HEK293 (cell line): Measurements from ENCODE around the gene DAND5.

Source experiments
- BCL11A ChIP-seq: fragments of 450-650 bp; formaldehyde crosslinking; IDR thresholded peaks from 2 replicates; pipeline ENCODE4 v1.5.1; 2016; ENCODE audit warnings: low read depth, missing biosample characterization, missing genetic modification characterization
- HOXA7 ChIP-seq: sonication (generic); formaldehyde crosslinking; IDR thresholded peaks from 2 replicates; pipeline ENCODE4 v1.8.1; 2022; ENCODE audit warnings: missing genetic modification reagents, borderline replicate concordance
- KLF7 ChIP-seq: fragments of 450-650 bp; formaldehyde crosslinking; IDR thresholded peaks from 2 replicates; pipeline ENCODE4 v1.5.1; 2016; ENCODE audit warnings: missing biosample characterization, missing genetic modification characterization, borderline replicate concordance
- SP7 ChIP-seq: fragments of 450-650 bp; formaldehyde crosslinking; IDR thresholded peaks from 2 replicates; pipeline ENCODE4 v1.5.1; 2016; ENCODE audit warnings: missing biosample characterization, missing genetic modification characterization
- ZBTB1 ChIP-seq: fragments of 450-650 bp; formaldehyde crosslinking; IDR thresholded peaks from 2 replicates; pipeline ENCODE4 v1.5.1; 2016; ENCODE audit warnings: missing biosample characterization, missing genetic modification characterization
- ZBTB7A ChIP-seq: fragments of 450-650 bp; formaldehyde crosslinking; IDR thresholded peaks from 2 replicates; pipeline ENCODE4 v1.5.1; 2016; ENCODE audit warnings: low read depth, missing biosample characterization, missing genetic modification characterization
- ZNF114 ChIP-seq: fragments of 450-650 bp; formaldehyde crosslinking; IDR thresholded peaks from 2 replicates; pipeline ENCODE4 v1.5.0; 2017; ENCODE audit warnings: missing biosample characterization, missing genetic modification characterization
- ZNF146 ChIP-seq: fragments of 450-650 bp; formaldehyde crosslinking; IDR thresholded peaks from 2 replicates; pipeline ENCODE4 v1.5.1; 2016; ENCODE audit warnings: missing biosample characterization, missing genetic modification characterization
- ZNF175 ChIP-seq: fragments of 450-650 bp; formaldehyde crosslinking; IDR thresholded peaks from 2 replicates; pipeline ENCODE4 v1.5.1; 2016; ENCODE audit warnings: missing biosample characterization, missing genetic modification characterization
- ZNF2 ChIP-seq: fragments of 450-650 bp; formaldehyde crosslinking; IDR thresholded peaks from 2 replicates; pipeline ENCODE4 v1.5.1; 2016; ENCODE audit warnings: missing biosample characterization, missing genetic modification characterization
- ZNF302 ChIP-seq: fragments of 450-650 bp; formaldehyde crosslinking; IDR thresholded peaks from 2 replicates; pipeline ENCODE4 v1.5.1; 2016; ENCODE audit warnings: missing biosample characterization, missing genetic modification characterization, low read depth
- ZNF335 ChIP-seq: fragments of 450-650 bp; formaldehyde crosslinking; conservative IDR thresholded peaks from 2 replicates; pipeline ENCODE4 v1.5.1; 2016; ENCODE audit warnings: missing biosample characterization, missing genetic modification characterization
- ZNF426 ChIP-seq: fragments of 450-650 bp; formaldehyde crosslinking; IDR thresholded peaks from 2 replicates; pipeline ENCODE4 v1.5.1; 2017; ENCODE audit warnings: missing biosample characterization, missing genetic modification characterization, mild to moderate bottlenecking, inconsistent platforms, moderate library complexity
- ZNF433 ChIP-seq: fragments of 450-650 bp; formaldehyde crosslinking; IDR thresholded peaks from 2 replicates; pipeline ENCODE4 v1.5.1; 2016; ENCODE audit warnings: missing biosample characterization, missing genetic modification characterization, low read depth
- ZNF626 ChIP-seq: fragments of 450-650 bp; sonication (Bioruptor Pico); formaldehyde crosslinking; IDR thresholded peaks from 2 replicates; pipeline ENCODE4 v1.5.1; 2018; ENCODE audit warnings: missing biosample characterization, missing genetic modification characterization, inconsistent platforms
- ZNF768 ChIP-seq: fragments of 450-650 bp; formaldehyde crosslinking; IDR thresholded peaks from 2 replicates; pipeline ENCODE4 v1.5.1; 2018; ENCODE audit warnings: missing biosample characterization, mild to moderate bottlenecking, missing genetic modification characterization
- ZNF843 ChIP-seq: fragments of 450-650 bp; formaldehyde crosslinking; IDR thresholded peaks from 2 replicates; pipeline ENCODE4 v1.5.1; 2016; ENCODE audit warnings: missing biosample characterization, missing genetic modification characterization
- TF ChIP-seq, protein P1 (sequence below): fragments of 450-650 bp; formaldehyde crosslinking; IDR thresholded peaks from 2 replicates; pipeline ENCODE4 v1.5.1; 2017; ENCODE audit warnings: missing biosample characterization, missing genetic modification characterization
- TF ChIP-seq, protein P2 (sequence below): fragments of 450-650 bp; formaldehyde crosslinking; conservative IDR thresholded peaks from 2 replicates; pipeline ENCODE4 v1.5.1; 2016; ENCODE audit warnings: low read depth, missing biosample characterization, missing genetic modification characterization
- TF ChIP-seq, protein P3 (sequence below): fragments of 450-650 bp; formaldehyde crosslinking; IDR thresholded peaks from 2 replicates; pipeline ENCODE4 v1.5.1; 2016; ENCODE audit warnings: missing biosample characterization, missing genetic modification characterization
- TF ChIP-seq, protein P4 (sequence below): fragments of 450-650 bp; IDR thresholded peaks from 2 replicates; pipeline ENCODE4 v1.5.1; 2018; ENCODE audit warnings: missing biosample characterization, mild to moderate bottlenecking, missing genetic modification characterization

DAND5 gene

DNA sequence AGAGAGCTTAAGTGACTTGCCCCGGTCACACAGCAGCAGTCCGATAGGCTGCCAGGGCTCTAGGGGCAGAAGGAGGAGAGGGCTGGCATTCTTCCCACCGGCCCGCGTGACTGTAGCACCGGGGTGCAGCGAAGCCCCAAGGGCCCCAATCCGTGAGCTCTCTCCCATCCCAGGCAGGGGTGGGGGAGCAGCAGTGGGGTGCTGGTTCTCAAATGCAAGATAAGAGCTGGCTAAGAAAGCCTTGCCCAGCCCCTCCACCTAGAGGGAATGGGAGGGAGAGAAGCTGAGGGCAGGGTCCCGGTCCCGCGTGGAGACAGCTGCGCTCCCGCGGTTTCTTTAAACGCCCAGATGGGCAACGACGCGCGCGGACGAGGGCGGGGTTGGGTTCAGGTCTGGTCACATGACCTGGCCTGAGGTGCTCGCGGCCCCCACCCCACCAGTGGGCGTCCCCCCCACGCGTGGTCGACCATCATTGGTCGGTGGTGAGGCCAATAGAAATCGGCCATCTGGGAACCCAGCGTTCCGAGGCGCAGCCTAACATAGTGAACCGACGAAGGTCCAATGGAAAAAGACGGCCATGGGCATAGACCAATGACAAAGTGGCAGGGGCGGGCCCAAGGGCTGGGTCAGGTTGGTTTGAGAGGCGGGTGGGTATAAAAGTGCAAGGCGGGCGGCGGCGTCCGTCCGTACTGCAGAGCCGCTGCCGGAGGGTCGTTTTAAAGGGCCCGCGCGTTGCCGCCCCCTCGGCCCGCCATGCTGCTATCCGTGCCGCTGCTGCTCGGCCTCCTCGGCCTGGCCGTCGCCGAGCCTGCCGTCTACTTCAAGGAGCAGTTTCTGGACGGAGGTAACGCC is 31.2 kb upstream of the DAND5 start, which contains the start of gene CALR (continued):
- TF ChIP-seq, protein P1, sequence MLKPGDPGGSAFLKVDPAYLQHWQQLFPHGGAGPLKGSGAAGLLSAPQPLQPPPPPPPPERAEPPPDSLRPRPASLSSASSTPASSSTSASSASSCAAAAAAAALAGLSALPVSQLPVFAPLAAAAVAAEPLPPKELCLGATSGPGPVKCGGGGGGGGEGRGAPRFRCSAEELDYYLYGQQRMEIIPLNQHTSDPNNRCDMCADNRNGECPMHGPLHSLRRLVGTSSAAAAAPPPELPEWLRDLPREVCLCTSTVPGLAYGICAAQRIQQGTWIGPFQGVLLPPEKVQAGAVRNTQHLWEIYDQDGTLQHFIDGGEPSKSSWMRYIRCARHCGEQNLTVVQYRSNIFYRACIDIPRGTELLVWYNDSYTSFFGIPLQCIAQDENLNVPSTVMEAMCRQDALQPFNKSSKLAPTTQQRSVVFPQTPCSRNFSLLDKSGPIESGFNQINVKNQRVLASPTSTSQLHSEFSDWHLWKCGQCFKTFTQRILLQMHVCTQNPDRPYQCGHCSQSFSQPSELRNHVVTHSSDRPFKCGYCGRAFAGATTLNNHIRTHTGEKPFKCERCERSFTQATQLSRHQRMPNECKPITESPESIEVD = no peak
- TF ChIP-seq ZNF433 (tag by site-specific recombination) (no peak), BCL11A (tag by site-specific recombination) (peak; percentile 40; the same call in 1 of the 2 replicates), ZNF302 (tag by site-specific recombination) (no peak), ZNF768 (tag by site-specific recombination) (peak; percentile 90; the same call in 1 of the 2 replicates), ZNF626 (tag by site-specific recombination) (no peak), ZBTB7A (tag by site-specific recombination) (peak; percentile 61; the same call in 1 of the 2 replicates), ZBTB1 (tag by site-specific recombination) (no peak), ZNF843 (tag by site-specific recombination) (peak; percentile 37), ZNF146 (tag by site-specific recombination) (0 out of 2 replicates have a peak, but pooled peaks have one; percentile 25), ZNF426 (tag by site-specific recombination) (no peak), ZNF2 (tag by site-specific recombination) (peak; percentile 82), ZNF175 (tag by site-specific recombination) (no peak), HOXA7 (CRISPR knock-in tag) (no peak), SP7 (tag by site-specific recombination) (peak; percentile 50), KLF7 (tag by site-specific recombination) (peak; percentile 55; the same call in 1 of the 2 replicates), ZNF114 (tag by site-specific recombination) (no peak), ZNF335 (tag by site-specific recombination) (peak; percentile 87)
- TF ChIP-seq, protein P2, sequence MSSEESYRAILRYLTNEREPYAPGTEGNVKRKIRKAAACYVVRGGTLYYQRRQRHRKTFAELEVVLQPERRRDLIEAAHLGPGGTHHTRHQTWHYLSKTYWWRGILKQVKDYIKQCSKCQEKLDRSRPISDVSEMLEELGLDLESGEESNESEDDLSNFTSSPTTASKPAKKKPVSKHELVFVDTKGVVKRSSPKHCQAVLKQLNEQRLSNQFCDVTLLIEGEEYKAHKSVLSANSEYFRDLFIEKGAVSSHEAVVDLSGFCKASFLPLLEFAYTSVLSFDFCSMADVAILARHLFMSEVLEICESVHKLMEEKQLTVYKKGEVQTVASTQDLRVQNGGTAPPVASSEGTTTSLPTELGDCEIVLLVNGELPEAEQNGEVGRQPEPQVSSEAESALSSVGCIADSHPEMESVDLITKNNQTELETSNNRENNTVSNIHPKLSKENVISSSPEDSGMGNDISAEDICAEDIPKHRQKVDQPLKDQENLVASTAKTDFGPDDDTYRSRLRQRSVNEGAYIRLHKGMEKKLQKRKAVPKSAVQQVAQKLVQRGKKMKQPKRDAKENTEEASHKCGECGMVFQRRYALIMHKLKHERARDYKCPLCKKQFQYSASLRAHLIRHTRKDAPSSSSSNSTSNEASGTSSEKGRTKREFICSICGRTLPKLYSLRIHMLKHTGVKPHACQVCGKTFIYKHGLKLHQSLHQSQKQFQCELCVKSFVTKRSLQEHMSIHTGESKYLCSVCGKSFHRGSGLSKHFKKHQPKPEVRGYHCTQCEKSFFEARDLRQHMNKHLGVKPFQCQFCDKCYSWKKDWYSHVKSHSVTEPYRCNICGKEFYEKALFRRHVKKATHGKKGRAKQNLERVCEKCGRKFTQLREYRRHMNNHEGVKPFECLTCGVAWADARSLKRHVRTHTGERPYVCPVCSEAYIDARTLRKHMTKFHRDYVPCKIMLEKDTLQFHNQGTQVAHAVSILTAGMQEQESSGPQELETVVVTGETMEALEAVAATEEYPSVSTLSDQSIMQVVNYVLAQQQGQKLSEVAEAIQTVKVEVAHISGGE (tag by site-specific recombination) = peak; percentile 40
- TF ChIP-seq, protein P3, sequence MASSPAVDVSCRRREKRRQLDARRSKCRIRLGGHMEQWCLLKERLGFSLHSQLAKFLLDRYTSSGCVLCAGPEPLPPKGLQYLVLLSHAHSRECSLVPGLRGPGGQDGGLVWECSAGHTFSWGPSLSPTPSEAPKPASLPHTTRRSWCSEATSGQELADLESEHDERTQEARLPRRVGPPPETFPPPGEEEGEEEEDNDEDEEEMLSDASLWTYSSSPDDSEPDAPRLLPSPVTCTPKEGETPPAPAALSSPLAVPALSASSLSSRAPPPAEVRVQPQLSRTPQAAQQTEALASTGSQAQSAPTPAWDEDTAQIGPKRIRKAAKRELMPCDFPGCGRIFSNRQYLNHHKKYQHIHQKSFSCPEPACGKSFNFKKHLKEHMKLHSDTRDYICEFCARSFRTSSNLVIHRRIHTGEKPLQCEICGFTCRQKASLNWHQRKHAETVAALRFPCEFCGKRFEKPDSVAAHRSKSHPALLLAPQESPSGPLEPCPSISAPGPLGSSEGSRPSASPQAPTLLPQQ (tag by site-specific recombination) = peak; percentile 71
- TF ChIP-seq, protein P4, sequence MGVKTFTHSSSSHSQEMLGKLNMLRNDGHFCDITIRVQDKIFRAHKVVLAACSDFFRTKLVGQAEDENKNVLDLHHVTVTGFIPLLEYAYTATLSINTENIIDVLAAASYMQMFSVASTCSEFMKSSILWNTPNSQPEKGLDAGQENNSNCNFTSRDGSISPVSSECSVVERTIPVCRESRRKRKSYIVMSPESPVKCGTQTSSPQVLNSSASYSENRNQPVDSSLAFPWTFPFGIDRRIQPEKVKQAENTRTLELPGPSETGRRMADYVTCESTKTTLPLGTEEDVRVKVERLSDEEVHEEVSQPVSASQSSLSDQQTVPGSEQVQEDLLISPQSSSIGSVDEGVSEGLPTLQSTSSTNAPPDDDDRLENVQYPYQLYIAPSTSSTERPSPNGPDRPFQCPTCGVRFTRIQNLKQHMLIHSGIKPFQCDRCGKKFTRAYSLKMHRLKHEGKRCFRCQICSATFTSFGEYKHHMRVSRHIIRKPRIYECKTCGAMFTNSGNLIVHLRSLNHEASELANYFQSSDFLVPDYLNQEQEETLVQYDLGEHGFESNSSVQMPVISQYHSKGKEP (tag by site-specific recombination) = no peak
